SU-DHL-6 (cell line): ENCODE results near the gene SMARCD3.

Source experiments
- EZH2phosphoT487 ChIP-seq: fragments of 200-600 bp; sonication (generic), shearing (Covaris generic); conservative IDR thresholded peaks from 2 replicates; pipeline ENCODE4 v1.6.1; 2018; ENCODE audit warnings: mild to moderate bottlenecking, antibody characterized with exemption, low read length, moderate library complexity, mixed read lengths
- TF ChIP-seq, protein P1 (sequence below): fragments of 200-600 bp; sonication (generic); IDR thresholded peaks from one replicate; pipeline ENCODE4 v1.5.1; 2017; ENCODE audit warnings: antibody characterized with exemption, mild to moderate bottlenecking, low read length, moderate library complexity; ENCODE audit not compliant: insufficient read depth, poor library complexity, severe bottlenecking

DNA sequence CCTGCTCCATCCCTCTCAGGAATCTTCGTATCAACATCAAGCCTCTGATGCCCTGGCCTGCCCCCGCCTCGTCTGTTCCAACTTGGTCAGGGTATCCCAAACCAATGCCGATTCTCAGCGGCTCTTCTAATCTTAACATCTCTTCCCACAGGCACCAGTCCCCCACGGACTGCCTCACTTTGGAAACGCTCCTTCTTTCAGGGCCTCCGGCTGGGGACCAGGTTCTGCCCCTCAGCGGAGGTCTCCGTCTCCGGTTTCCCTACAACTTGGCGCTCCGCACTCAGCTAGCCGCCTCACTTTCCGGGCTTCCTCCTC, 22.0 kb downstream of the SMARCD3 start:
- TF ChIP-seq, protein P1, sequence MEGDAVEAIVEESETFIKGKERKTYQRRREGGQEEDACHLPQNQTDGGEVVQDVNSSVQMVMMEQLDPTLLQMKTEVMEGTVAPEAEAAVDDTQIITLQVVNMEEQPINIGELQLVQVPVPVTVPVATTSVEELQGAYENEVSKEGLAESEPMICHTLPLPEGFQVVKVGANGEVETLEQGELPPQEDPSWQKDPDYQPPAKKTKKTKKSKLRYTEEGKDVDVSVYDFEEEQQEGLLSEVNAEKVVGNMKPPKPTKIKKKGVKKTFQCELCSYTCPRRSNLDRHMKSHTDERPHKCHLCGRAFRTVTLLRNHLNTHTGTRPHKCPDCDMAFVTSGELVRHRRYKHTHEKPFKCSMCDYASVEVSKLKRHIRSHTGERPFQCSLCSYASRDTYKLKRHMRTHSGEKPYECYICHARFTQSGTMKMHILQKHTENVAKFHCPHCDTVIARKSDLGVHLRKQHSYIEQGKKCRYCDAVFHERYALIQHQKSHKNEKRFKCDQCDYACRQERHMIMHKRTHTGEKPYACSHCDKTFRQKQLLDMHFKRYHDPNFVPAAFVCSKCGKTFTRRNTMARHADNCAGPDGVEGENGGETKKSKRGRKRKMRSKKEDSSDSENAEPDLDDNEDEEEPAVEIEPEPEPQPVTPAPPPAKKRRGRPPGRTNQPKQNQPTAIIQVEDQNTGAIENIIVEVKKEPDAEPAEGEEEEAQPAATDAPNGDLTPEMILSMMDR = no peak
- no peak for TF ChIP-seq EZH2phosphoT487
